GM12878 (cell line): Measurements from ENCODE around the gene ARX. TPM values are rescaled to one million over a fixed set of nuclear protein-coding genes. Genes with fewer than 3 reads are reported as not detected.

Source experiments
- ATAC-seq: fragments of 200-7000 bp; cut with Tn5 transposase; 3 replicates; pipeline ENCODE4 v1.9.1; 2020; ENCODE audit warnings: mild to moderate bottlenecking, moderate library complexity
- BruUV-seq: library from RNA; stranded (reverse); fragments of 400-500 nt; replicated peaks from 2 replicates; lab custom pipeline; 2021; lab: Mats Ljungman, UMichigan
- CTCF ChIA-PET: fragments of 300-600 bp; sonication (Branson Sonifier 250); formaldehyde crosslinking; extraction: SDS; loops from one replicate; lab custom pipeline; 2021; ENCODE audit warnings: inconsistent platforms; lab: Yijun Ruan, JAX
- POLR2A ChIA-PET: fragments of 350-600 bp; formaldehyde crosslinking; extraction: SDS; loops from one replicate; lab custom pipeline; 2021; ENCODE audit warnings: inconsistent platforms; lab: Charles Lee
- RAD21 ChIA-PET: fragments of 300-600 bp; sonication (Branson Sonifier 250); formaldehyde crosslinking; loops from one replicate; lab custom pipeline; 2023; ENCODE audit warnings: antibody characterized with exemption; ENCODE audit not compliant: unreplicated experiment; lab: Charles Lee
- SMC1A ChIA-PET: fragments of 300-600 bp; sonication (Branson Sonifier 250); formaldehyde crosslinking; loops from one replicate; lab custom pipeline; 2023; ENCODE audit not compliant: unreplicated experiment, uncharacterized antibody; lab: Charles Lee
- DNase-seq: peaks from one replicate; pipeline ENCODE4 v3.0.0-alpha.2; 2011; ENCODE audit warnings: low read depth, low spot score
- FAIRE-seq: peaks from 3 replicates; lab custom pipeline; 2011; peaks lifted over from hg19 to GRCh38; lab: Jason Lieb, UNC
- H2AFZ ChIP-seq: 2 replicates; pipeline ENCODE4 v1.6.0; 2011; ENCODE audit warnings: low read depth, low read length, control low read depth; ENCODE audit not compliant: control insufficient read depth
- H3K27ac ChIP-seq: 2 replicates; pipeline ENCODE4 v1.5.1; 2011; ENCODE audit warnings: control low read depth; ENCODE audit not compliant: control insufficient read depth, insufficient read depth
- H3K27me3 ChIP-seq, 2 experiments: replicated peaks in 1 of 2; 2 replicates each; pipeline versions ENCODE4 v1.6.0 to v1.6.1; 2011; ENCODE audit warnings: low read length in 1 of 2; ENCODE audit not compliant: control insufficient read depth in 2 of 2, insufficient read depth in 2 of 2
- H3K36me3 ChIP-seq, 2 experiments: 2 replicates each; pipeline ENCODE4 v1.5.1; 2011; ENCODE audit warnings: low read length in 1 of 2; ENCODE audit not compliant: control insufficient read depth in 2 of 2, insufficient read depth in 2 of 2
- H3K4me1 ChIP-seq: 2 replicates; pipeline ENCODE4 v1.6.1; 2011; ENCODE audit warnings: mild to moderate bottlenecking, low read length, moderate library complexity, mixed read lengths; ENCODE audit not compliant: control insufficient read depth, insufficient read depth
- H3K4me2 ChIP-seq: 2 replicates; pipeline ENCODE4 v1.6.0; 2011; ENCODE audit warnings: control low read depth; ENCODE audit not compliant: control insufficient read depth, insufficient read depth
- H3K4me3 ChIP-seq: fragments of 200-600 bp; sonication (generic); 2 replicates; pipeline ENCODE4 v1.5.1; 2016
- H3K79me2 ChIP-seq: 2 replicates; pipeline ENCODE4 v1.6.0; 2011; ENCODE audit warnings: low read length; ENCODE audit not compliant: control insufficient read depth, insufficient read depth
- H3K9ac ChIP-seq: 2 replicates; pipeline ENCODE4 v1.8.0; 2011; ENCODE audit warnings: low read length, control low read depth, mixed read lengths; ENCODE audit not compliant: control insufficient read depth, insufficient read depth
- H3K9me3 ChIP-seq: replicated peaks from 3 replicates; pipeline ENCODE4 v1.5.1; 2011; ENCODE audit warnings: mild to moderate bottlenecking, low read length; ENCODE audit not compliant: control insufficient read depth, insufficient read depth
- H4K20me1 ChIP-seq: 2 replicates; pipeline ENCODE4 v1.6.0; 2011; ENCODE audit not compliant: control insufficient read depth, insufficient read depth
- EED ChIP-seq: sonication (generic); IDR thresholded peaks from 2 replicates; pipeline ENCODE4 v1.6.1; 2016; ENCODE audit warnings: antibody characterized with exemption, low read depth
- MEF2A ChIP-seq: IDR thresholded peaks from 2 replicates; pipeline ENCODE4 v1.6.1; 2011; ENCODE audit warnings: low read depth, mild to moderate bottlenecking, low read length, moderate library complexity; ENCODE audit not compliant: insufficient read depth
- NBN ChIP-seq: fragments of 450-650 bp; IDR thresholded peaks from 2 replicates; pipeline ENCODE4 v1.6.1; 2016
- RCOR1 ChIP-seq: conservative IDR thresholded peaks from 2 replicates; pipeline ENCODE4 v1.6.1; 2012; ENCODE audit warnings: low read depth, low read length, improper control_type of control experiment
- ZBED1 ChIP-seq: IDR thresholded peaks from 2 replicates; pipeline ENCODE4 v1.6.1; 2016; ENCODE audit warnings: borderline replicate concordance
- ZNF207 ChIP-seq: fragments of 450-650 bp; IDR thresholded peaks from 2 replicates; pipeline ENCODE4 v1.6.1; 2014; ENCODE audit warnings: antibody characterized with exemption, mild to moderate bottlenecking, borderline replicate concordance
- ZNF687 ChIP-seq: fragments of 450-650 bp; IDR thresholded peaks from 2 replicates; pipeline ENCODE4 v1.6.1; 2017; ENCODE audit warnings: mild to moderate bottlenecking, moderate library complexity
- WGBS: methylation state at CpG from one replicate; pipeline ENCODE4 v1.1.6; 2016; ENCODE audit warnings: low lambda C conversion rate; ENCODE audit not compliant: insufficient replicate concordance, insufficient coverage; ENCODE audit errors: missing lambda C conversion rate; 5-methylcytosine and 5-hydroxymethylcytosine counted together
- in situ Hi-C: fragments of 300-500 bp; cut with MboI; formaldehyde crosslinking; loops from 9 replicates; pipeline ENCODE4 v1.14.3; 2018; ENCODE audit warnings: mixed read lengths
- intact Hi-C: fragments of 100-400 bp; cut with micrococcal nuclease; formaldehyde crosslinking; loops from one replicate; pipeline ENCODE4 v1.14.2; 2022; ENCODE audit not compliant: unreplicated experiment
- polyA plus RNA-seq, 11 experiments: library from polyadenylated mRNA; depleted of rRNA in 4 of 11; unstranded in 6 of 11; stranded (reverse) in 5 of 11; fragments of >200 nt; fragmentation: Nextera tagmentation in 4 of 11; fragmentation: Illumina TruSeq in 1 of 11; extraction: Ambion mirVana in 4 of 11; extraction: Trizol in 1 of 11; gene quantifications; 1 replicate in 1 of 11; 2 replicates in 10 of 11; pipeline versions ENCODE4 v1.2.1 to v1.2.3, GENCODE V29; 2011 to 2016; ENCODE audit warnings: inconsistent platforms in 2 of 11, missing spikeins in 2 of 11, low read depth in 1 of 11
- total RNA-seq, 4 experiments: library from RNA; depleted of rRNA in 3 of 4; stranded (reverse); fragments of >200 nt in 3 of 4; fragmentation: Illumina TruSeq in 1 of 4; extraction: Trizol in 1 of 4; gene quantifications; 2 replicates each; pipeline versions ENCODE4 v1.2.1 to v1.2.3, GENCODE V29; 2013 to 2021
- TF ChIP-seq, protein P1 (sequence below): IDR thresholded peaks from 2 replicates; pipeline ENCODE4 v1.6.1; 2011; ENCODE audit warnings: borderline replicate concordance, low read depth, mild to moderate bottlenecking, moderate library complexity, mixed read lengths, low read length; ENCODE audit not compliant: insufficient read depth; ENCODE audit errors: extremely low read length
- TF ChIP-seq, protein P2 (sequence below): fragments of 450-650 bp; IDR thresholded peaks from 2 replicates; pipeline ENCODE4 v1.6.1; 2016; ENCODE audit warnings: mild to moderate bottlenecking
- TF ChIP-seq, protein P3 (sequence below): fragments of 450-650 bp; formaldehyde crosslinking; IDR thresholded peaks from 2 replicates; pipeline ENCODE4 v1.4.0; 2020; ENCODE audit warnings: mild to moderate bottlenecking, moderate library complexity

The ARX gene
- total and polyA plus RNA-seq, 10 of the 15 experiments (the other 5 are each of a cell fraction or from before 2014, with no cell fraction given), result 0.03 TPM; not detected in 9

DNA sequence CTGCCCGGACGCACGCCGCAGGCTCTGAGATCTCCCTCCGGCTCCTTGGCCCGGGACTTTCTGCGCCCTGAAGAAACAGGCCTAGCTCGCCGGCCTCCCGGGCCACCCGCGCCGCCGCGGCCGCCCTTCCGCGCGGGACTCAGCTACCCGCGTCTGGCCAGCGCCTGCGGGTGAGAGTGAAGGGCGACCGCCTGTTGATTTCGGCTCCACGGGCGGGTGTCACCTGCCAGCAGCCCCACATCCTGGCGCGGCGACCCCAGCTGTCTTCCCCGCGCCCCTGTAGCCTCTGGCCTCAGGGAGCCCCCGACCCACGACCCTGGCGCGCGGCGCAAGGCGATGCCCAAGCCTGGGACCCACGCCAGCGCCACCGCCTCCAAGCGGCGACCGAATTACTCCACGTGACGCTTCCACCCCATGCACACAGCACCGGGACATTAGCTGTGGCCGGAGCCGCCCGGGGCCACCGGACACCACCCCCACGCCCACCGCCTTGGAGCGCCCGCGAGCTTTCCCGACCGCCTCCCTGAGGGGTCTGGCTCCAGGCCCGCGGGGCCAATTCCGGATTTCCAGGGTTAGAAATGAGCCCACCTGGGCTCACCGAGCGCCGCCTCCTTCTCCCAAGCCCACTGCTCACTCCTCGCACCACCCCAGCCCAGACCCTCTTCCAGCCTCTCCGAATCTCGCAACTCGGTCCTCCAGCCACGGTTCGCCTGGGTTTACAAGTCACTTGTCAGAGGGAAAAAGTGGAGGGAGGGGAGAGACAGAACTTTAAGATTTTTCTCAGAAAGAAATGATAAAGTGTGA lies 10.2 kb downstream of the ARX start (continued):
- TF ChIP-seq, protein P1, sequence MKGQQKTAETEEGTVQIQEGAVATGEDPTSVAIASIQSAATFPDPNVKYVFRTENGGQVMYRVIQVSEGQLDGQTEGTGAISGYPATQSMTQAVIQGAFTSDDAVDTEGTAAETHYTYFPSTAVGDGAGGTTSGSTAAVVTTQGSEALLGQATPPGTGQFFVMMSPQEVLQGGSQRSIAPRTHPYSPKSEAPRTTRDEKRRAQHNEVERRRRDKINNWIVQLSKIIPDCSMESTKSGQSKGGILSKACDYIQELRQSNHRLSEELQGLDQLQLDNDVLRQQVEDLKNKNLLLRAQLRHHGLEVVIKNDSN, result no peak
- no peak for TF ChIP-seq ZBED1
- TF ChIP-seq, protein P2, sequence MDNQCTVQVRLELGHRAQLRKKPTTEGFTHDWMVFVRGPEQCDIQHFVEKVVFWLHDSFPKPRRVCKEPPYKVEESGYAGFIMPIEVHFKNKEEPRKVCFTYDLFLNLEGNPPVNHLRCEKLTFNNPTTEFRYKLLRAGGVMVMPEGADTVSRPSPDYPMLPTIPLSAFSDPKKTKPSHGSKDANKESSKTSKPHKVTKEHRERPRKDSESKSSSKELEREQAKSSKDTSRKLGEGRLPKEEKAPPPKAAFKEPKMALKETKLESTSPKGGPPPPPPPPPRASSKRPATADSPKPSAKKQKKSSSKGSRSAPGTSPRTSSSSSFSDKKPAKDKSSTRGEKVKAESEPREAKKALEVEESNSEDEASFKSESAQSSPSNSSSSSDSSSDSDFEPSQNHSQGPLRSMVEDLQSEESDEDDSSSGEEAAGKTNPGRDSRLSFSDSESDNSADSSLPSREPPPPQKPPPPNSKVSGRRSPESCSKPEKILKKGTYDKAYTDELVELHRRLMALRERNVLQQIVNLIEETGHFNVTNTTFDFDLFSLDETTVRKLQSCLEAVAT, result no peak

- FAIRE-seq (no peak), ATAC-seq (no peak), DNase-seq (no peak)
- TF ChIP-seq, protein P3, sequence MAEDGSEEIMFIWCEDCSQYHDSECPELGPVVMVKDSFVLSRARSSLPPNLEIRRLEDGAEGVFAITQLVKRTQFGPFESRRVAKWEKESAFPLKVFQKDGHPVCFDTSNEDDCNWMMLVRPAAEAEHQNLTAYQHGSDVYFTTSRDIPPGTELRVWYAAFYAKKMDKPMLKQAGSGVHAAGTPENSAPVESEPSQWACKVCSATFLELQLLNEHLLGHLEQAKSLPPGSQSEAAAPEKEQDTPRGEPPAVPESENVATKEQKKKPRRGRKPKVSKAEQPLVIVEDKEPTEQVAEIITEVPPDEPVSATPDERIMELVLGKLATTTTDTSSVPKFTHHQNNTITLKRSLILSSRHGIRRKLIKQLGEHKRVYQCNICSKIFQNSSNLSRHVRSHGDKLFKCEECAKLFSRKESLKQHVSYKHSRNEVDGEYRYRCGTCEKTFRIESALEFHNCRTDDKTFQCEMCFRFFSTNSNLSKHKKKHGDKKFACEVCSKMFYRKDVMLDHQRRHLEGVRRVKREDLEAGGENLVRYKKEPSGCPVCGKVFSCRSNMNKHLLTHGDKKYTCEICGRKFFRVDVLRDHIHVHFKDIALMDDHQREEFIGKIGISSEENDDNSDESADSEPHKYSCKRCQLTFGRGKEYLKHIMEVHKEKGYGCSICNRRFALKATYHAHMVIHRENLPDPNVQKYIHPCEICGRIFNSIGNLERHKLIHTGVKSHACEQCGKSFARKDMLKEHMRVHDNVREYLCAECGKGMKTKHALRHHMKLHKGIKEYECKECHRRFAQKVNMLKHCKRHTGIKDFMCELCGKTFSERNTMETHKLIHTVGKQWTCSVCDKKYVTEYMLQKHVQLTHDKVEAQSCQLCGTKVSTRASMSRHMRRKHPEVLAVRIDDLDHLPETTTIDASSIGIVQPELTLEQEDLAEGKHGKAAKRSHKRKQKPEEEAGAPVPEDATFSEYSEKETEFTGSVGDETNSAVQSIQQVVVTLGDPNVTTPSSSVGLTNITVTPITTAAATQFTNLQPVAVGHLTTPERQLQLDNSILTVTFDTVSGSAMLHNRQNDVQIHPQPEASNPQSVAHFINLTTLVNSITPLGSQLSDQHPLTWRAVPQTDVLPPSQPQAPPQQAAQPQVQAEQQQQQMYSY (CRISPR knock-in tag), result no peak
- TF ChIP-seq ZNF687, result no peak
- TF ChIP-seq MEF2A, result no peak
- TF ChIP-seq RCOR1, result no peak
- TF ChIP-seq EED, result no peak
- TF ChIP-seq ZNF207, result no peak
- no peak for TF ChIP-seq NBN
- ChIA-PET CTCF (no interaction called here), RAD21 (no interaction called here), SMC1A (no interaction called here), POLR2A (no interaction called here)
- H3K4me2 ChIP-seq, result no peak overlapping the region
- no TSS peak for BruUV-seq
- no peaks in the 10 kb centered on the region for H3K4me1 ChIP-seq
- H2AFZ ChIP-seq, result no peak overlapping the region
- no peaks in the 10 kb centered on the region for H3K79me2 ChIP-seq
- no peak overlapping the region for H3K9ac ChIP-seq
- H3K27me3 ChIP-seq, result peaks cover 0 to 3% of the 10 kb centered on the region in 2 experiments; a peak in 1 of 4 replicates
- H3K27ac ChIP-seq, result no peak overlapping the region
- H3K4me3 ChIP-seq, result no peak overlapping the region
- no peaks in the 10 kb centered on the region for H4K20me1 ChIP-seq
- H3K9me3 ChIP-seq, result no peaks in the 10 kb centered on the region
- in situ Hi-C loops (no loop called here), intact Hi-C loops (no loop called here)
- no peaks in the 10 kb centered on the region for H3K36me3 ChIP-seq
- WGBS, result 57% methylated on average over 14 of the region's 23 CpGs
Observed at GRCh38 chrX:25005034-25005381, 10.8 kb downstream of the ARX start.
